RWPE2 (cell line): Measurements from ENCODE around the gene L3MBTL1.

Experiments
- ATAC-seq: fragments of 200-7000 bp; cut with Tn5 transposase; 3 replicates; pipeline ENCODE4 v1.9.1; 2021; ENCODE audit warnings: low read depth
- DNase-seq: peaks from one replicate; pipeline ENCODE4 v3.0.0-alpha.2; 2020; ENCODE audit warnings: low spot score
- H3K27ac ChIP-seq: fragments of 450-650 bp; 2 replicates; pipeline ENCODE4 v1.5.1; 2017; ENCODE audit warnings: mild to moderate bottlenecking; ENCODE audit not compliant: poor library complexity, severe bottlenecking
- H3K27me3 ChIP-seq: fragments of 250-450 bp; sonication (Bioruptor Pico); 2 replicates; pipeline ENCODE4 v1.5.1; 2021; ENCODE audit warnings: mild to moderate bottlenecking, moderate library complexity; ENCODE audit not compliant: insufficient read depth, poor library complexity, severe bottlenecking
- H3K36me3 ChIP-seq: fragments of 250-450 bp; sonication (Bioruptor Pico); 2 replicates; pipeline ENCODE4 v1.5.1; 2020; ENCODE audit warnings: low read depth, mild to moderate bottlenecking, moderate library complexity
- H3K4me1 ChIP-seq: fragments of 250-450 bp; sonication (Bioruptor Pico); 2 replicates; pipeline ENCODE4 v1.5.1; 2021; ENCODE audit warnings: mild to moderate bottlenecking, moderate library complexity; ENCODE audit not compliant: insufficient read depth, poor library complexity, severe bottlenecking
- H3K4me3 ChIP-seq: fragments of 250-450 bp; sonication (Bioruptor Pico); 2 replicates; pipeline ENCODE4 v1.5.1; 2021; ENCODE audit warnings: mild to moderate bottlenecking, moderate library complexity; ENCODE audit not compliant: severe bottlenecking
- H3K9me3 ChIP-seq: fragments of 250-450 bp; sonication (Bioruptor Pico); 2 replicates; pipeline ENCODE4 v1.5.1; 2021; ENCODE audit warnings: mild to moderate bottlenecking, moderate library complexity; ENCODE audit not compliant: severe bottlenecking
- CTCF ChIP-seq: fragments of 450-650 bp; IDR thresholded peaks from one replicate; pipeline ENCODE4 v1.5.1; 2017; ENCODE audit warnings: mild to moderate bottlenecking, moderate library complexity; ENCODE audit not compliant: poor library complexity, severe bottlenecking

The L3MBTL1 gene

DNA sequence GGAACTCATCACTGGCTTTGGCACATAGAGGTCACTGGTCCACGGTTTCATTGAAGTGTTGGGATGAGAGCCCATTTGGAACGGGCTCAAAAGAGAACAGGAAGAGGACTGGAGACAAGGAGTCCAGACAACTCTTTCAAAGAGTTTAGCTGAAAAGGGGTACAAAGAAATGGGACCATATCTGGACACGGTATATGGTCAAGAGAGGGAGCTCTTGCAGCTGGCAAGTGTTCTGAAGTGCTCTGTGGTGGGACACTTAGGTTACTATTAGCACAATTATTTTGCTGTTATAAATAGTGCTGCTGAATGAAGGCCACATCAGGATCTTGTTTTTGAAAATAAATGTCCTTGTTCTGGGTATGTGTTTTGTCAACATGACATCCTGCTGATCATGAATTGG is 55.9 kb downstream of the L3MBTL1 start:
- H3K9me3 ChIP-seq: no peaks in the 10 kb centered on the region
- TF ChIP-seq CTCF: no peak
- H3K4me1 ChIP-seq: no peaks in the 10 kb centered on the region
- no peaks in the 10 kb centered on the region for H3K27me3 ChIP-seq
- H3K36me3 ChIP-seq: no peaks in the 10 kb centered on the region
- H3K27ac ChIP-seq: no peak overlapping the region
- DNase-seq (no peak), ATAC-seq (no peak)
- no peak overlapping the region for H3K4me3 ChIP-seq

- ATAC-seq (no peak), DNase-seq (no peak)
- no peaks in the 10 kb centered on the region for H3K9me3 ChIP-seq
- no peaks in the 10 kb centered on the region for H3K36me3 ChIP-seq
- H3K27ac ChIP-seq: no peak overlapping the region
- H3K4me1 ChIP-seq: no peaks in the 10 kb centered on the region
- no peak for TF ChIP-seq CTCF
- H3K27me3 ChIP-seq: no peaks in the 10 kb centered on the region
- H3K4me3 ChIP-seq: no peak overlapping the region
Observed at GRCh38 chr20:43563991-43564390, 56.5 kb downstream of the L3MBTL1 start.

GRCh38 chr20:43564455-43564854 is 57.0 kb downstream of the L3MBTL1 start:
- no peak for TF ChIP-seq CTCF
- DNase-seq (no peak), ATAC-seq (no peak)

GRCh38 chr20:43564993-43565757 is 57.7 kb downstream of the L3MBTL1 start:
- Histone ChIP-seq H3K4me1 (no peaks in the 10 kb centered on the region), H3K36me3 (no peaks in the 10 kb centered on the region), H3K4me3 (no peak overlapping the region), H3K27me3 (no peaks in the 10 kb centered on the region), H3K27ac (no peak overlapping the region), H3K9me3 (no peaks in the 10 kb centered on the region)
- no peak for TF ChIP-seq CTCF
- ATAC-seq (peak; percentile 13; the same call in 1 of the 3 replicates), DNase-seq (no peak)

More at GRCh38 chr20:43564455-43564854, 57.0 kb downstream of the L3MBTL1 start:
- Histone ChIP-seq H3K4me3 (no peak overlapping the region), H3K4me1 (no peaks in the 10 kb centered on the region), H3K9me3 (no peaks in the 10 kb centered on the region), H3K27ac (no peak overlapping the region), H3K27me3 (no peaks in the 10 kb centered on the region), H3K36me3 (no peaks in the 10 kb centered on the region)

GRCh38 chr20:43565758-43566104 is 58.2 kb downstream of the L3MBTL1 start:
- TF ChIP-seq CTCF: no peak

More at GRCh38 chr20:43565758-43566104, 58.2 kb downstream of the L3MBTL1 start:
- Histone ChIP-seq H3K4me1 (no peaks in the 10 kb centered on the region), H3K4me3 (no peak overlapping the region), H3K9me3 (no peaks in the 10 kb centered on the region), H3K27me3 (no peaks in the 10 kb centered on the region), H3K27ac (no peak overlapping the region), H3K36me3 (no peaks in the 10 kb centered on the region)
- ATAC-seq (no peak), DNase-seq (no peak)
